Vagina (tissue), 2 donors: ENCODE measurements around the gene TTC22. TPM values are rescaled to one million over a fixed set of nuclear protein-coding genes. Genes with fewer than 3 reads are reported as not detected.
A peak's percentile ranks its signal among the peaks of the same experiment; 100 is the strongest.

ENCODE experiments used
- DNase-seq, 2 donors: peaks; one replicate each; pipeline ENCODE4 v3.0.0-alpha.2; 2017; ENCODE audit errors: extremely low spot score in 2 of 2
- H3K27ac ChIP-seq: fragments of 200-600 bp; sonication (generic); one replicate; pipeline ENCODE4 v1.5.1; 2019
- H3K27me3 ChIP-seq: fragments of 200-600 bp; sonication (generic); one replicate; pipeline ENCODE4 v1.5.1; 2019
- H3K36me3 ChIP-seq, 2 donors: fragments of 200-600 bp; sonication (generic); one replicate each; pipeline ENCODE4 v1.5.1; 2017 to 2019
- H3K4me1 ChIP-seq: fragments of 200-600 bp; sonication (generic); one replicate; pipeline ENCODE4 v1.5.1; 2019
- H3K4me3 ChIP-seq, 2 donors: fragments of 200-600 bp; sonication (generic); 1 replicate in 1 of 2; 2 replicates in 1 of 2; pipeline ENCODE4 v1.5.1; 2016 to 2019
- H3K9me3 ChIP-seq: fragments of 200-600 bp; sonication (generic); one replicate; pipeline ENCODE4 v1.5.1; 2019
- POLR2A ChIP-seq, 2 donors: fragments of 450-650 bp; IDR thresholded peaks; one replicate each; pipeline ENCODE4 v1.6.1; 2017; ENCODE audit warnings: antibody characterized with exemption in 2 of 2, mild to moderate bottlenecking in 2 of 2, moderate library complexity in 2 of 2
- POLR2AphosphoS5 ChIP-seq, 2 donors: sonication (generic); formaldehyde crosslinking; IDR thresholded peaks; one replicate each; pipeline ENCODE4 v1.9.0; 2017; ENCODE audit warnings: antibody characterized with exemption in 2 of 2, mild to moderate bottlenecking in 2 of 2, low read depth in 1 of 2; ENCODE audit not compliant: insufficient read depth in 1 of 2
- intact Hi-C: fragments of 100-400 bp; cut with DNase I; formaldehyde crosslinking; loops from one replicate; pipeline ENCODE4 v1.15.1; 2023
- total RNA-seq: library from RNA; depleted of rRNA; stranded (reverse); fragments of >200 nt; gene quantifications from one replicate; pipeline ENCODE4 v1.2.3, GENCODE V29; 2016
- TF ChIP-seq, protein P1 (sequence below), 3 experiments: fragments of 450-650 bp in 2 of 3; fragments of 200-600 bp in 1 of 3; sonication (generic) in 1 of 3; IDR thresholded peaks; one replicate each; pipeline ENCODE4 v1.5.1; 2017 to 2019; ENCODE audit warnings: antibody characterized with exemption in 3 of 3, mild to moderate bottlenecking in 2 of 3, moderate library complexity in 2 of 3

The TTC22 gene
- total RNA-seq, 1 donor from 2014 or later = 43.5 TPM

DNA sequence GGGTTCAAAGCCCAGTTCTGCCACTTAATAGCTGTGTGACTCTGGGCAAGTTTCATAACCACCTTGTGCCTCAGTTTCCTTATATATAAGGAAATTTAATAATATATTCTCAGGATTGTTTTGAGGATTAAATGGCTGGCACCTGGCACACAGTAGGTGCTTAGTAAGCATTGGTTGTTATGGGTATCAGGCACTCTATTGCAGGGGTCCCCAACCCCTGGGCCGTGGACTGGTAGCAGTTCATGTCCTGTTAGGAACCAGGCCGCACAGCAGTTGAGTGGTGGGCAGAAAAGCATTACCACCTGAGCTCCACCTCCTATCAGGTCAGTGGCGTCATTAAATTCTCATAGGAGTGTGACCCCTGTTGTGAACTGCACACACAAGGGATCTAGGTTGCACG lies 55.3 kb downstream of the TTC22 start:
- Histone ChIP-seq H3K27ac (no peak overlapping the region), H3K27me3 (no peaks in the 10 kb centered on the region), H3K36me3 (peaks cover 0 to 16% of the 10 kb centered on the region in 2 donors), H3K4me1 (no peaks in the 10 kb centered on the region), H3K9me3 (no peaks in the 10 kb centered on the region), H3K4me3 (no peak overlapping the region)
- DNase-seq = peak in 1 of 2 donors; percentile 7
- no peak for TF ChIP-seq POLR2AphosphoS5 (IDR thresholded peaks at IDR 0.05; ENCODE audit: insufficient read depth in 1 of 2, low read depth in 1 of 2)
- intact Hi-C loops = no loop called here

DNA sequence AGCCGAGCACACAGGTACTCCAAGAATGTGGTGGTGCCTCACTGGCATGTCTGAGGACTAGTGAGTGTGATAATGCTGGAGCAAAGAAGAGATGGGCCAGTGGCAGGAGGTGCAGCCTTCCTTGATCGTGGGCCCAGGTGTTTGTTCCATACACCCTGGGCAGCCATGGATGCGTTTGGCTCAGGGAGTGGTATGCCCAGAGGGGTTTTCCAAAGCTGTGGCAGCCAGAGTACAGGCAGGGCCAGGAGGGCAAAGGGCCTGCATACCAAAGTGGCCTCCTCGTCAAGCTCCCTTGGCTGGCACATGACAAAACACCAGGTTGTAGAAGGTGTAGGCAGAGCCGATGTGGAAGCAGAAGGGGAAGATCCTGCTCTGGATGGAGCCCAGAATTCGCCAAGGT lies 55.8 kb downstream of the TTC22 start:
- no peaks in the 10 kb centered on the region for H3K9me3 ChIP-seq
- H3K4me1 ChIP-seq = no peaks in the 10 kb centered on the region
- DNase-seq = peak in 1 of 2 donors; percentile 58
- TF ChIP-seq POLR2AphosphoS5 (IDR thresholded peaks at IDR 0.05; ENCODE audit: insufficient read depth in 1 of 2, low read depth in 1 of 2) (no peak), POLR2A (IDR thresholded peaks at IDR 0.05) (no peak)
- TF ChIP-seq, protein P1, sequence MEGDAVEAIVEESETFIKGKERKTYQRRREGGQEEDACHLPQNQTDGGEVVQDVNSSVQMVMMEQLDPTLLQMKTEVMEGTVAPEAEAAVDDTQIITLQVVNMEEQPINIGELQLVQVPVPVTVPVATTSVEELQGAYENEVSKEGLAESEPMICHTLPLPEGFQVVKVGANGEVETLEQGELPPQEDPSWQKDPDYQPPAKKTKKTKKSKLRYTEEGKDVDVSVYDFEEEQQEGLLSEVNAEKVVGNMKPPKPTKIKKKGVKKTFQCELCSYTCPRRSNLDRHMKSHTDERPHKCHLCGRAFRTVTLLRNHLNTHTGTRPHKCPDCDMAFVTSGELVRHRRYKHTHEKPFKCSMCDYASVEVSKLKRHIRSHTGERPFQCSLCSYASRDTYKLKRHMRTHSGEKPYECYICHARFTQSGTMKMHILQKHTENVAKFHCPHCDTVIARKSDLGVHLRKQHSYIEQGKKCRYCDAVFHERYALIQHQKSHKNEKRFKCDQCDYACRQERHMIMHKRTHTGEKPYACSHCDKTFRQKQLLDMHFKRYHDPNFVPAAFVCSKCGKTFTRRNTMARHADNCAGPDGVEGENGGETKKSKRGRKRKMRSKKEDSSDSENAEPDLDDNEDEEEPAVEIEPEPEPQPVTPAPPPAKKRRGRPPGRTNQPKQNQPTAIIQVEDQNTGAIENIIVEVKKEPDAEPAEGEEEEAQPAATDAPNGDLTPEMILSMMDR (IDR thresholded peaks at IDR 0.05) = no peak
- peaks cover 0 to 16% of the 10 kb centered on the region in 2 donors for H3K36me3 ChIP-seq
- intact Hi-C loops = no loop called here
- no peak overlapping the region for H3K4me3 ChIP-seq
- no peaks in the 10 kb centered on the region for H3K27me3 ChIP-seq
- no peak overlapping the region for H3K27ac ChIP-seq

DNA sequence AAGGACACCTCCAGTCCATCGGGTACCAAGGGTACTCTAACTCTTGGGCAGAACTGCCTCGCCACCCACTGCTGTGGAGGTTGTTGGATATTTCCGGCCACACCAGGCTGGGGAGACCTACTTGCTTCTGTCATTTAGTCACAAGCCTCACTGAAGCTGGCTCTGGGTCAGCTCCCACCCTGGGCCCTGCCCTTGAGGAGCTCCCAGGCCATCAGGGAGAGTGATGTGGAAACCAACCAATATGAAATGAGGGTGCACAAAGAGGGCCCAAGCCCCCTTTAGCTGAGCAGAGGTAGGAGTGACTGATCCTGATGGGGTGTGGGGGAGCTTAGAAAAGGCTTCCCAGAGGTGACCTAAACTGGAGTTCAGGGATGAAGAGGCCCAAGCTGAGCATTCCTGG lies 56.4 kb downstream of the TTC22 start:
- Histone ChIP-seq H3K36me3 (peaks cover 0 to 16% of the 10 kb centered on the region in 2 donors), H3K4me1 (no peaks in the 10 kb centered on the region), H3K9me3 (no peaks in the 10 kb centered on the region), H3K4me3 (no peak overlapping the region), H3K27me3 (no peaks in the 10 kb centered on the region), H3K27ac (no peak overlapping the region)
- intact Hi-C loops = no loop called here
- TF ChIP-seq POLR2AphosphoS5 (IDR thresholded peaks at IDR 0.05; ENCODE audit: insufficient read depth in 1 of 2, low read depth in 1 of 2) (no peak), POLR2A (IDR thresholded peaks at IDR 0.05) (no peak)
- TF ChIP-seq, protein P1 (IDR thresholded peaks at IDR 0.05) = no peak
- peak in 1 of 2 donors; percentile 81 for DNase-seq

DNA sequence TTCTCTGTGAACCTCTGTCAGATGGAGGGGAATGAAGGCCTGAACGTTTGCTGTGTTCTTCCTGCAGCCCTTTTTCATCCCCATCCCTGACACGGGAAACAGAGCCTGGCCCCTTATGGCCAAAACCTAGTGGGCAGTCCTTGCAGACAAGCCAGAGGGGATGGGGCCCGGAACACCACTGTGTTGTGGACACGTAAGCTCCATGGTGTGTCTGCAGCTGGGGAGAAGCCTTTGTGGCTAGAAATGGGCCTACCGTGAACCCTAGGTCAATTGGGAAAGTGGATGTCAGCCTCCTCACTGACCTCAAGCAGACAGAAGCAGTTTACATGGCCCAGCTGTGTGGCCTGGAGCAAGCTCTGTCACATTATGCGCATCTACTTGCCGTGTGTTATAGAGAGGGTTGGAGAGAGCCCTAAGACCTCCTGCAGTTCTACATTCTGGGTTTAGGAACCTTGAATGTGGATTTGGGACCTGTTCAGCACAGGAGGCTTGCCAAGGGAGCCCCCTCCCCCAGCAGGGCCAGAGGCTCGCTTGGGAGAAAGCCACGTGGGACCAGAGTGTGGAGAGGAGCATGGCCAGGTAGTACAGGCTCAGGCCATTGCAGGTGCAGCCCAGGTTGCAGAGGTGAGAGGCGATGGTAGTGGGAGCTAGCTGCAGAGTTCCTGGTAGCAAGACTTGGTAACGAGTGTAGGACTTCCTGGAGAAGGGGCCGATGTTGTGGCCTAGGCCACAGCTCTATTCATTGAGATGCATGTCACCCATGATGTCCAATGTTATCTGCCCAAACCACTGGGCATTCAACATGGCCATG lies 57.5 kb downstream of the TTC22 start:
- TF ChIP-seq, protein P1 (IDR thresholded peaks at IDR 0.05) = no peak
- TF ChIP-seq POLR2A (IDR thresholded peaks at IDR 0.05) = no peak
- no peak for TF ChIP-seq POLR2AphosphoS5 (IDR thresholded peaks at IDR 0.05; ENCODE audit: insufficient read depth in 1 of 2, low read depth in 1 of 2)
- peak in 1 of 2 donors; percentile 22 for DNase-seq
- Histone ChIP-seq H3K9me3 (no peaks in the 10 kb centered on the region), H3K27me3 (no peaks in the 10 kb centered on the region), H3K4me1 (no peaks in the 10 kb centered on the region), H3K4me3 (no peak overlapping the region), H3K27ac (no peak overlapping the region), H3K36me3 (peaks cover 0 to 26% of the 10 kb centered on the region in 2 donors)
- intact Hi-C loops = no loop called here

DNA sequence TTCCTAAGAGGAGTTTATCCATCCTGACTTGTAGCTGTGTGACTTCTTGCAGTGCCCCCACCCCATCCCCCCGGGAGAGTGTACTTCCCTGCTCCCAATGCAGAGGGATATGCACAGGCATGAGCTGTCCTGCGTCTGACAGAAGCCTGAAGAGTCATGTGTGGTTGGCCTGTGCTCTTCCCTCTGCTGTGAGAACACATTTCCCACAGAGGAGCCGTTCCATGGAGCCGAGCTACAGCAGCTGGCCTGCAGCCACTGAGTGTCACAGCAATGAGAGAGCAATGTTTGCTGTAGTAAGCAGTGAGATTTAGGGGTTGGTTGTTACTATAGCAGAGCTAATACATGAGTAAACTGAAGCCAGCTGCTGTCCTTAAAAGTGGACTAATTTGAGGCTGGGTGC lies 58.8 kb downstream of the TTC22 start:
- Histone ChIP-seq H3K27me3 (no peaks in the 10 kb centered on the region), H3K27ac (no peak overlapping the region), H3K9me3 (no peaks in the 10 kb centered on the region), H3K4me3 (no peak overlapping the region), H3K4me1 (no peaks in the 10 kb centered on the region), H3K36me3 (peaks cover 0 to 40% of the 10 kb centered on the region in 2 donors)
- intact Hi-C loops = no loop called here
- TF ChIP-seq POLR2AphosphoS5 (IDR thresholded peaks at IDR 0.05; ENCODE audit: insufficient read depth in 1 of 2, low read depth in 1 of 2) (no peak), POLR2A (IDR thresholded peaks at IDR 0.05) (no peak)
- TF ChIP-seq, protein P1 (IDR thresholded peaks at IDR 0.05) = no peak
- no peak for DNase-seq
